COR-L47 (cell line): ENCODE measurements around the gene SHISAL2A.

ENCODE experiments used
- DNase-seq: peaks from one replicate; lab custom pipeline; 2025; lab: John Stamatoyannopoulos, UW

The SHISAL2A gene

GRCh38 chr1:52621950-52622349 is 11.0 kb upstream of the SHISAL2A start:
- DNase-seq: no peak

GRCh38 chr1:52623812-52624211 is 9.2 kb upstream of the SHISAL2A start:
- no peak for DNase-seq

GRCh38 chr1:52627028-52627427 is 5.9 kb upstream of the SHISAL2A start:
- DNase-seq: no peak

GRCh38 chr1:52628614-52629324 is 4.2 kb upstream of the SHISAL2A start:
- no peak for DNase-seq

- DNase-seq: no peak
Observed at GRCh38 chr1:52629325-52629643, 3.7 kb upstream of the SHISAL2A start.

GRCh38 chr1:52629667-52630066 is 3.3 kb upstream of the SHISAL2A start:
- no peak for DNase-seq

GRCh38 chr1:52631759-52632331 is 1.1 kb upstream of the SHISAL2A start:
- DNase-seq: no peak

GRCh38 chr1:52633291-52633754 is 355 bp downstream of the SHISAL2A start:
- DNase-seq: peak; percentile 49

- no peak for DNase-seq
Observed at GRCh38 chr1:52634111-52634510, 1.1 kb downstream of the SHISAL2A start.

GRCh38 chr1:52635321-52636089 is 2.5 kb downstream of the SHISAL2A start:
- no peak for DNase-seq

GRCh38 chr1:52636721-52637695 is 4.0 kb downstream of the SHISAL2A start:
- DNase-seq: no peak

GRCh38 chr1:52637946-52638345 is 5.0 kb downstream of the SHISAL2A start:
- no peak for DNase-seq

- DNase-seq: no peak
Observed at GRCh38 chr1:52640697-52641096, 7.7 kb downstream of the SHISAL2A start.

- no peak for DNase-seq
Observed at GRCh38 chr1:52641307-52641706, 8.3 kb downstream of the SHISAL2A start.

- no peak for DNase-seq
Observed at GRCh38 chr1:52645261-52645660, 12.3 kb downstream of the SHISAL2A start.

- no peak for DNase-seq
Observed at GRCh38 chr1:52651904-52652303, 18.9 kb downstream of the SHISAL2A start.

- no peak for DNase-seq
Observed at GRCh38 chr1:52653207-52653849, 20.4 kb downstream of the SHISAL2A start.

GRCh38 chr1:52654063-52654462 is 21.1 kb downstream of the SHISAL2A start:
- DNase-seq: no peak

GRCh38 chr1:52657702-52658101 is 24.7 kb downstream of the SHISAL2A start:
- no peak for DNase-seq

- no peak for DNase-seq
Observed at GRCh38 chr1:52658795-52659194, 25.8 kb downstream of the SHISAL2A start.

GRCh38 chr1:52659356-52659755 is 26.4 kb downstream of the SHISAL2A start:
- no peak for DNase-seq
